HFFc6 (cell line): ENCODE data around the gene ADGRF1. TPM values are rescaled to one million over a fixed set of nuclear protein-coding genes. Genes with fewer than 3 reads are reported as not detected.
A peak's percentile ranks its signal among the peaks of the same experiment; 100 is the strongest.

ENCODE experiments used
- DNase-seq: peaks from one replicate; pipeline ENCODE4 v3.0.0-alpha.2; 2018
- H3K27ac Mint-ChIP-seq: 2 replicates; pipeline ENCODE4 v1.8.0; 2020; ENCODE audit warnings: mild to moderate bottlenecking, mixed read lengths
- H3K27me3 Mint-ChIP-seq: 2 replicates; pipeline ENCODE4 v1.8.0; 2021; ENCODE audit warnings: mild to moderate bottlenecking, moderate library complexity, mixed read lengths; ENCODE audit not compliant: insufficient read depth
- H3K36me3 Mint-ChIP-seq: 2 replicates; pipeline ENCODE4 v1.8.0; 2021; ENCODE audit warnings: low read depth, mixed read lengths
- H3K4me1 Mint-ChIP-seq: 2 replicates; pipeline ENCODE4 v1.8.0; 2020; ENCODE audit warnings: low read depth, mixed read lengths
- H3K4me3 Mint-ChIP-seq: 2 replicates; pipeline ENCODE4 v1.8.0; 2020; ENCODE audit warnings: mild to moderate bottlenecking, moderate library complexity, mixed read lengths
- H3K9me3 Mint-ChIP-seq: 2 replicates; pipeline ENCODE4 v1.8.0; 2020; ENCODE audit warnings: mild to moderate bottlenecking, mixed read lengths
- total RNA-seq, 6 experiments: library from RNA; stranded (reverse); fragmentation: NEBNext Ultra II Directional; extraction: Animal tissue kit (Norgen Biotek cat#: 25700); gene quantifications; 2 replicates in 1 of 6; 3 replicates in 5 of 6; pipeline ENCODE4 v1.2.3, GENCODE V29; 2021
- TF ChIP-seq, protein P1 (sequence below): fragments of 200-600 bp; sonication (generic); IDR thresholded peaks from 2 replicates; pipeline ENCODE4 v1.5.0; 2021; ENCODE audit warnings: antibody characterized with exemption, mild to moderate bottlenecking

ADGRF1 gene
- total RNA-seq, 6 experiments from 2014 or later: not detected

DNA sequence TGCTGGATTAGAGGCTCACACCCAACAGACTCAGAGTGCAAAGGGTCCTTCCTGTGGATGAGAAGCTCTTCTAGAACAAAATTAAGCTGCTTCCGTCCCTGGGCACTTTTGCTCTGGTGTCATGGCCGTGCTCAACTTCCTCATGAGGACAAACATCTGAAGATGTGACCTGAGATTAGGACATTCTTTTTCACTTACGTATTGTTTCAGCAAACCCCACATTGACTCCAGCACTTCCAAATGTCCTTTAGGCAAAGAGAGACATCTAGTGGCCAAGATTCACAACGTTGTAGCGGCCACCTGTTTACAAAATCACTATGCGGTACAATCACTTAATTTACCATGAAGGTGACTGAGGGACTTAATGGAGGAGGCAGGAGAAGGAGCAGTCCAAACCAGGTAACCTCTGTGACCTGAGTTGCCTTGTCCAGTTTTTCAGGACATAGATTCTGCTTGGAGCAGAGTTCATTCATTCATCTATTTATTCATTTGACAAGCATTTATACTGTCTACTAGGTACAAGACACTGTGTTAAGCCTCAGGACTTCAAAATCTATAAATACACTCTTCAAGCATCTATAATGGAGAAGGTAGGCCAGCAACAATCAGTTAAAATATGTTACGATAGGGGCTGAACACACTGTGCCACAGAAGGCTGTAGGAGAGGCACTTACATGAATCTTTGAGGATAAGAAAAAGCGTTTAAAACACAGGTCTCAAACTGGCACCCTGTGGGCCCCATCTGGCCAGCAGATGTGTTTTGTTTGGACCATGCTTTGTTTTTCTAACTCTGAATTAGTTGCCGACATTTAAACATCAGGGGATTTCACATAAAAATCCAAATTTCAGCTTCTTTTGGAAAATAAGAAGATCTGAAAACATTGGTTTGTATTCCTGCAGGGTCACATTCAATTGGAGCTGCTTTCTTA lies 5.6 kb upstream of the ADGRF1 start:
- H3K4me1 Mint-ChIP-seq: peaks cover 22% of the 10 kb centered on the region
- DNase-seq: peak; percentile 78
- H3K9me3 Mint-ChIP-seq: no peaks in the 10 kb centered on the region
- H3K36me3 Mint-ChIP-seq: no peaks in the 10 kb centered on the region
- peak overlapping the region; percentile 16 for H3K4me3 Mint-ChIP-seq
- peak overlapping the region; percentile 1; the same call in 1 of the 2 replicates for H3K27ac Mint-ChIP-seq
- TF ChIP-seq, protein P1, sequence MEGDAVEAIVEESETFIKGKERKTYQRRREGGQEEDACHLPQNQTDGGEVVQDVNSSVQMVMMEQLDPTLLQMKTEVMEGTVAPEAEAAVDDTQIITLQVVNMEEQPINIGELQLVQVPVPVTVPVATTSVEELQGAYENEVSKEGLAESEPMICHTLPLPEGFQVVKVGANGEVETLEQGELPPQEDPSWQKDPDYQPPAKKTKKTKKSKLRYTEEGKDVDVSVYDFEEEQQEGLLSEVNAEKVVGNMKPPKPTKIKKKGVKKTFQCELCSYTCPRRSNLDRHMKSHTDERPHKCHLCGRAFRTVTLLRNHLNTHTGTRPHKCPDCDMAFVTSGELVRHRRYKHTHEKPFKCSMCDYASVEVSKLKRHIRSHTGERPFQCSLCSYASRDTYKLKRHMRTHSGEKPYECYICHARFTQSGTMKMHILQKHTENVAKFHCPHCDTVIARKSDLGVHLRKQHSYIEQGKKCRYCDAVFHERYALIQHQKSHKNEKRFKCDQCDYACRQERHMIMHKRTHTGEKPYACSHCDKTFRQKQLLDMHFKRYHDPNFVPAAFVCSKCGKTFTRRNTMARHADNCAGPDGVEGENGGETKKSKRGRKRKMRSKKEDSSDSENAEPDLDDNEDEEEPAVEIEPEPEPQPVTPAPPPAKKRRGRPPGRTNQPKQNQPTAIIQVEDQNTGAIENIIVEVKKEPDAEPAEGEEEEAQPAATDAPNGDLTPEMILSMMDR: peak; percentile 86
- peaks cover 4% of the 10 kb centered on the region; the same call in 1 of the 2 replicates for H3K27me3 Mint-ChIP-seq

DNA sequence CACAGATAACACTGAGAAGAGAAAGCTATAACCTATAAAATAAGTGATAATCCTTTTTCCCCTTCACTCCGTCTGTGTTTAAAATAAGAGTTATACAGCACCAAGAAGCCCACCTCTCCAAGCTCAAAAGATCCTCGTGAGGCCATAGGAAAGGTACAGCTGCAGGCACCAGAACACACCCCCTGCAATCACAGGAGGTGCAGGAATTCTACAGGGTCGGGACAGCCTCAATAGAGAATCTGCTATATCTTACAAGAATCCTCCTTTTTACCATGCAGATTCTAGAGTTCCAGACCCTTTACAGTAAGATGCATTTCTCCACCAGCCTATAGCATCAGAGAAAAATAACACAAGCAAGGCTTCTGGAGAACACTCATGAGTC lies 5.0 kb upstream of the ADGRF1 start:
- H3K36me3 Mint-ChIP-seq: no peaks in the 10 kb centered on the region

GRCh38 chr6:47044397-47044796 lies 2.3 kb upstream of the ADGRF1 start:
- Mint-ChIP-seq H3K9me3 (no peaks in the 10 kb centered on the region), H3K4me3 (no peak overlapping the region), H3K27me3 (peaks cover 3% of the 10 kb centered on the region; the same call in 1 of the 2 replicates), H3K27ac (no peak overlapping the region), H3K36me3 (no peaks in the 10 kb centered on the region), H3K4me1 (peaks cover 29% of the 10 kb centered on the region)
- TF ChIP-seq, protein P1: no peak
- DNase-seq: peak; percentile 33

More for the DNA sequence above, 5.0 kb upstream of the ADGRF1 start:
- H3K4me3 Mint-ChIP-seq: peak overlapping the region; percentile 16
- peaks cover 29% of the 10 kb centered on the region for H3K4me1 Mint-ChIP-seq
- TF ChIP-seq, protein P1: no peak
- no peak for DNase-seq
- no peaks in the 10 kb centered on the region for H3K9me3 Mint-ChIP-seq
- peak overlapping the region; percentile 1; the same call in 1 of the 2 replicates for H3K27ac Mint-ChIP-seq
- peaks cover 1% of the 10 kb centered on the region; the same call in 1 of the 2 replicates for H3K27me3 Mint-ChIP-seq

GRCh38 chr6:47043286-47043685 lies 1.2 kb upstream of the ADGRF1 start:
- H3K4me3 Mint-ChIP-seq: no peak overlapping the region
- TF ChIP-seq, protein P1: no peak
- peaks cover 29% of the 10 kb centered on the region for H3K4me1 Mint-ChIP-seq
- no peaks in the 10 kb centered on the region for H3K9me3 Mint-ChIP-seq
- H3K27me3 Mint-ChIP-seq: peaks cover 5% of the 10 kb centered on the region; the same call in 1 of the 2 replicates
- no peak overlapping the region for H3K27ac Mint-ChIP-seq
- no peak for DNase-seq
- no peaks in the 10 kb centered on the region for H3K36me3 Mint-ChIP-seq

- TF ChIP-seq, protein P1: no peak
- Mint-ChIP-seq H3K36me3 (no peaks in the 10 kb centered on the region), H3K4me3 (no peak overlapping the region), H3K27ac (no peak overlapping the region), H3K9me3 (no peaks in the 10 kb centered on the region), H3K27me3 (peaks cover 5% of the 10 kb centered on the region; the same call in 1 of the 2 replicates), H3K4me1 (peaks cover 19% of the 10 kb centered on the region; the same call in 1 of the 2 replicates)
- DNase-seq: no peak
These were observed 391 bp downstream of the ADGRF1 start for GRCh38 chr6:47041741-47042140.
